ENCODE data around the gene PREB.

Gene PREB

DNA sequence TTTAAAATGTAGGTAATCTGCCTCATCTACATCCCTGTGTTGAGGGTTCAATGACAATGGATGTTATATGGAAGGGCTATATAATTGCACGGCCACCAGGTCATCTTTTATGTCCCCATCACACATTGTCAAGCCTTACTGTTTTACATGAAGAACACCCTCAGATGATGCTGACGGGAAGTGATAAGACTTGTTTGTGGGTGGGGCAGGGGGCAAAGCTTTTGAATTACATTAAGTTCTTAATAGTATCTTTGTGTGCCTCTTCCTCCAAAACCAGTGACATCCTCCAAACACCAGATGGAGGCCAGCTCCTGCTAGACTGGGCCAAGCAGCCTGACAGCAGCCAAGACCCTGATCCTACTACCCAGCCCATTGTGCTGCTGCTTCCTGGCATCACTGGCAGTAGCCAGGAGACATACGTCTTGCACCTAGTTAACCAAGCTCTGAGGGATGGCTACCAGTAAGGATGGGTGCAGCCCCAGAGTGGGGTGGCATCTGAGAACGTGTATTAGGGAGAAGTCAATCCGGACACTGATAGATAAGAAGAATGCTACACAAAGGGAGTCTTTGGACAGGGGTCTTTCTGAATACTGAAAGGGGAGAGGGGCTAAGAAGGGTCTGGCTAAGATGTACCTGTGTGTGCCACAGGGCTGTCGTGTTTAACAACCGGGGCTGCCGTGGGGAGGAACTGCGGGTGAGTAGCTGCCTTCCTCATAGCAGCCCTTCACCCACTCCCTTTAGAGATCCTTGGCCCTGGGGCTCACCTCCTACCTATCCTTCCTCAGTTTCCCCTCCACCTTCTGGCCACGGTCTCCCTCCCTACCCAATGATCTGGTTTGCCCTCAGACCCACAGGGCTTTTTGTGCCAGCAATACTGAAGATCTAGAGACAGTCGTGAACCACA, 5.5 kb downstream of the PREB start:
- in situ Hi-C loops (cut with MboI; ENCODE audit: low sequenced_read_pairs, unreplicated experiment), result no loop called here
- TF ChIP-seq CTCF (IDR thresholded peaks at IDR 0.05; ENCODE audit: borderline replicate concordance, control extremely low read depth, extremely low read depth, insufficient read depth, missing control alignments), result no peak
- DNase-seq (ENCODE audit: low spot score), result no peak

- no peak for DNase-seq (ENCODE audit: low spot score)
- in situ Hi-C loops (cut with MboI; ENCODE audit: low sequenced_read_pairs, unreplicated experiment), result no loop called here
- TF ChIP-seq CTCF (IDR thresholded peaks at IDR 0.05; ENCODE audit: borderline replicate concordance, control extremely low read depth, extremely low read depth, insufficient read depth, missing control alignments), result no peak
These were observed 6.4 kb downstream of the PREB start for GRCh38 chr2:27127883-27128667.

GRCh38 chr2:27126252-27126710, 8.2 kb downstream of the PREB start:
- no peak for TF ChIP-seq CTCF (IDR thresholded peaks at IDR 0.05; ENCODE audit: borderline replicate concordance, control extremely low read depth, extremely low read depth, insufficient read depth, missing control alignments)
- in situ Hi-C loops (cut with MboI; ENCODE audit: low sequenced_read_pairs, unreplicated experiment), result no loop called here
- DNase-seq (ENCODE audit: low spot score), result no peak

DNA sequence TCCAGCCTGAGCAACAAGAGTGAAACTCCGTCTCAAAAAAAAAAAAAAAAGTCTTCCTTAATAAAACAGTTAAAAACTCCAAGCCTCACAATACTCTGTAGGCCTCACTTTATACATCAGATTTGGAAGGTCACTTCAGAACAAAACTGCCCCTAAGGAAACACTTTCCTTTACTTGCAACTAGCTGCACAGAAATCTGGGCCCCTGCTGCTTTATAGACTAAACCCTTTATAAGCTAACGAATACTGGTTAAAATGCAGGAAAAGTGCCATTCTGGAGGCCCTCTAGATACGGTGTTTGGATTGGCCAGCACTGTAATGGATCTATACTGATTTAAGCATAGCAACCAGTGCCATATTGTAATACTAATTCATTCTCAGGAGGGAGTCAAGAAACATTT, 9.3 kb downstream of the PREB start:
- in situ Hi-C loops (cut with MboI; ENCODE audit: low sequenced_read_pairs, unreplicated experiment), result no loop called here
- no peak for TF ChIP-seq CTCF (IDR thresholded peaks at IDR 0.05; ENCODE audit: borderline replicate concordance, control extremely low read depth, extremely low read depth, insufficient read depth, missing control alignments)

DNA sequence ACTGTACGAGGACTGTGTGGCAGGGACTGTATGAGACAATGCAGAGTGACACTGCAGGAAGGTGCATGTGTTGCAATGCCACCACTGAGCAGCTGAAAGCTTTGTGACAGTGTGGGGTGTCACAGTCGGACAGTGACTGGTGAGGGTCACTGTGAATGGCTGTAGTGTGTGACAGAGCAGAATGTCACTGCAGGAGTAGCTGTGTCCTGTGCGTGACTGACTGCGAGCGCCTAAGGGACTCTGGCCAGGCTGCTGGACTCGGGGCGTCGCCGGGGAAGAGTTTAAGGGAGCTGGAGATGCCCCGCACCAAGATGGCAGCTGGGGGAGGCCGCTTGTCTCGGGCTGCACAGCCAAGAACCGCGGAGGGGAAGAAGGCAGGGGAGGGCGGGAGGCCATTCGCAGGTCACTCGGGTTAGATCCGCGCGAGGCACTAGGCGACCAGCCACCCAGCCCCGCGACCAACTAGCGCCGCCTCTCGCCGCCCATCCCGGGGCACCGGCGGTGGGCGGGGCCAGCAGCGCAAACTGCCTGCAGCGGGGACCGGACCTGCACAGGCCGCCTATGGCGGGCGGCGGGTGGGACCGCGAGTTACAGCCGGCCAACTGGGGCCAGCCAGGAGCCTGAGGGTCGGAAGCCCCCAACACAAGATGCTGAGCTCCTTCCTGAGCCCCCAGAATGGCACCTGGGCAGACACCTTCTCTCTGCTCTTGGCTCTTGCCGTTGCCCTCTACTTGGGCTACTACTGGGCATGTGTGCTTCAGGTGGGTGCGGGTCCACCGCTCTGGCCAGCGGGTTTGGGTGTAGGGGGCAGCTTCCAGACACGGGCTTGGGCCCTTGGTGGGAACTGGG, 10.9 kb downstream of the PREB start, which contains the start of gene ABHD1:
TSS of gene ABHD1 (plus strand) at position 514 of the 849 bp plus-strand sequence. CDS start at position 648, 134 bp downstream.
- peak; percentile 3 for TF ChIP-seq CTCF (IDR thresholded peaks at IDR 0.05; ENCODE audit: borderline replicate concordance, control extremely low read depth, extremely low read depth, insufficient read depth, missing control alignments)
- peak; percentile 81 for DNase-seq (ENCODE audit: low spot score)
- in situ Hi-C loops (cut with MboI; ENCODE audit: low sequenced_read_pairs, unreplicated experiment), result no loop called here

More for the DNA sequence above, 9.3 kb downstream of the PREB start:
- no peak for DNase-seq (ENCODE audit: low spot score)

- DNase-seq (ENCODE audit: low spot score), result no peak
- in situ Hi-C loops (cut with MboI; ENCODE audit: low sequenced_read_pairs, unreplicated experiment), result no loop called here
- no peak for TF ChIP-seq CTCF (IDR thresholded peaks at IDR 0.05; ENCODE audit: borderline replicate concordance, control extremely low read depth, extremely low read depth, insufficient read depth, missing control alignments)
These were observed 11.6 kb downstream of the PREB start for GRCh38 chr2:27122791-27123190.
